GM21723 (cell line): ENCODE data around the gene FILIP1L.

Experiments
- ATAC-seq: cut with Tn5 transposase; IDR thresholded peaks from one replicate; pipeline ENCODE4 v1.9.1; 2021; ENCODE audit warnings: mild to moderate bottlenecking, moderate library complexity; ENCODE audit not compliant: unreplicated experiment

FILIP1L gene

DNA sequence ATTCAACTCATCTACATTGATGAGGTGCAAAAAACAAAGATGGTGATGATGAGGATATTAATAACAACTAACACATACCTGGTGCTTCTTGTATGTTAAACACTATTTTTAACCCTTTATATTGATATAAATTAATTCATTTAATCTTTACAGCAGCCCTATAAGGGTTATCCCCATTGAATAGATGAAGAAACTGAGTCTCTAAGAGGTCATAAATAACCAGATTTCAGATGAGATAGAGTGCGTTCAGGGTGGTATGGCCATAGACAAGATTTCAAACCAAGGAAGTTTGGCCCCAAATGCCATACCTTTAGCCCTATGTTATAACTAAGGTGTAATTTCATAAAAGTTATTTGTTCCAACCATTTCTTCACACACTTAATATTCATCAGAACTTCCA, 214.1 kb downstream of the FILIP1L start:
- ATAC-seq: no peak

GRCh38 chr3:99899603-99900002, 214.7 kb downstream of the FILIP1L start:
- ATAC-seq: no peak

- ATAC-seq: no peak
Observed at GRCh38 chr3:99896482-99896881, 217.8 kb downstream of the FILIP1L start.

DNA sequence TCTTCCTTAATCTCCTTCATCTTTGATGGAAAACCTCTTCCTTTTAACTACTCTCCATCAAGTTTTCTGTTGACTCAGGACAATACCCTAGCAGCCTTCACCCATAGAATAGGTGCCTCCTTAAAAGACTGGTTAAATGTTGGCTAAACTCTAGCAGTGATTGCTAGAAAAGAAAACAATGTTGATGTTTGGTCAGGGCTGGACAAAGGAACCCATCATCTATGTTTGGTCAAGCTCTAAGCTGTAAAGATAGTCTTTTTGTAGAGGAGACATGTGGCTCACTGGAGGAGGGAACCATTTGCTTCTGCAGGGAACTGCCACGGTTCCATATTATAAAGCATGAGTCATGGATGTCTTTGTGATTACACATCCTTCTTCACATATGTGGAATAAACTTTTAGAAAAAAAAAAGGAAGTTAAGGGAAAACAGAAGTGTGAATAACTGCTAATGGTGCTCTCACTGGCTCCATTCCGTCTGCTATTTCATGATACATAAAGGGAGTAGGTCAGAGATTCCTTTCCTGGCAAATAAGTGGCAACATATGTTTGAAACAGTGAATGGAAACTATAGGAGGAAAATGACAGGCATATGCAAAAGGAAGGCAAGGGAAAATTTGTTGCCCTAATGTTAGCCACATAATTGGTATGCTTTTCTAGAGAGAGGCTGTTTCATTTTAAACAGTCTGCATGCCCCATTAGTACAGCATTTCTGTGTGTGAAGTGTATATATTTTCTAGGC, 218.4 kb downstream of the FILIP1L start:
- ATAC-seq: no peak

DNA sequence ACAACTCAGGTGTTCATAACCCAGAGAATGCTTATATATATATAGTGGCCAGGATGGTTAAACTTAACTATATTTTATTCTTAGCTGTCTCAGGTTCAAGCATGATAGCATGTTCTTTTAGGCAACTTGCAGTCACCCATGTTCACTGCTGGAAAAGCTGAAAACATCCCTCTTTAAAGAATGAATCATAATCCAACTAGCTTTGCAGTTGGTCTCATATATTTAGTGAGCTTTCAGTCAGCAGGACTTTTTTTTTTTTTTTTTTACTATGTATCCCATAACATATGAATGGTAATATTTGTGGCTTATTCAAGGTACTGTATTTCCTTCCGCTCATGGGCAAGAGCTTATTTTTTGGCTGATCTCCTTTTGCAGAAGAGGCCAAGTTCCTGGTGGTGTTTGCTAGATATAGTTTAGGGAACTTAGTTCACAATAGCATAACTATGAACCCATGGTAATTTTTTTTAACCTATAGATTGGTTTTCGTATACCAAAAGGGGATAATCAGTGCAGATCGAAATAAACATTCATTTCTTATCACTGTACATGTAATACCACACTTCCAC, 219.1 kb downstream of the FILIP1L start:
- no peak for ATAC-seq

- no peak for ATAC-seq
Observed at GRCh38 chr3:99892332-99892731, 222.0 kb downstream of the FILIP1L start.

GRCh38 chr3:99891610-99892285, 222.6 kb downstream of the FILIP1L start:
- ATAC-seq: no peak

GRCh38 chr3:99885851-99886250, 228.4 kb downstream of the FILIP1L start:
- ATAC-seq: no peak

DNA sequence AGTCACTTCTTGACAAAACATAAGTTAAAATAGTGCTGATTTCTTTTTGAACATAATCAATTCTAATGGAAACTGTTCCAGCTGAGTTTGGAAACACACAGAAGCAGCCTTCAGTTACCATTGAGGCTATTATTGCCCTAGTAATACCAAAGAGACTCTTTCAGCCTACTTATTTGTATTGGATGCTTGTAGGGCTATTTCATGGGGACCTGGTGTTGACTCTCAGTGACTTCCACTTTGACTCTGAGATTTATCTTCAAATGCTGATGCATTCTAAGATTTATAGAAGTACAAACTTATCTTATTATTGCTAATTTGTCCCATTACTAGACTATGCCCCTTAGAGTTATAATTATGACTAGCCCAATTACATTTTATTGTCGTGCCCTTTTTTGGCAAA, 229.2 kb downstream of the FILIP1L start:
- ATAC-seq: no peak

GRCh38 chr3:99884484-99884883, 229.8 kb downstream of the FILIP1L start:
- ATAC-seq: no peak

- no peak for ATAC-seq
Observed at GRCh38 chr3:99883693-99884092, 230.6 kb downstream of the FILIP1L start.

GRCh38 chr3:99883138-99883461, 231.2 kb downstream of the FILIP1L start:
- no peak for ATAC-seq

GRCh38 chr3:99882436-99883137, 231.7 kb downstream of the FILIP1L start:
- no peak for ATAC-seq

GRCh38 chr3:99881121-99881524, 233.2 kb downstream of the FILIP1L start:
- ATAC-seq: no peak

DNA sequence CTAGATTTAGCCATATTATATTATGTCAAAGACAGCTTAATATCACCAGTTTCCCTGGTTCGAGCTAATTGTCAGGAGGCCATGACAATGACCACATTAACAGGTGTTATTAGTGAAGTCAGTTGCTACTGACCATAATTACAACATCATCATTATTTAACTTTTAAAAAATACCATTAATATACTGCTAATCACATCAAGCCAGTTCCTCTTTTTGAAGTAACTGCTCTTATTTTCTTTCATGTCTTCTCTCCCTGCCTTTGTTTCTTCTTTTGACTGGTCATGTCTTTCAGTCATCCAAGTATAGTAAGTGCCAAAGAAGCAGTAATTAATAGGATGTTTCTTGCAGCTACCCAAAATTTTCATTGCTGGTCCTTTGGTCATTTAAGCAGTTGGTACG, 235.0 kb downstream of the FILIP1L start:
- ATAC-seq: no peak

DNA sequence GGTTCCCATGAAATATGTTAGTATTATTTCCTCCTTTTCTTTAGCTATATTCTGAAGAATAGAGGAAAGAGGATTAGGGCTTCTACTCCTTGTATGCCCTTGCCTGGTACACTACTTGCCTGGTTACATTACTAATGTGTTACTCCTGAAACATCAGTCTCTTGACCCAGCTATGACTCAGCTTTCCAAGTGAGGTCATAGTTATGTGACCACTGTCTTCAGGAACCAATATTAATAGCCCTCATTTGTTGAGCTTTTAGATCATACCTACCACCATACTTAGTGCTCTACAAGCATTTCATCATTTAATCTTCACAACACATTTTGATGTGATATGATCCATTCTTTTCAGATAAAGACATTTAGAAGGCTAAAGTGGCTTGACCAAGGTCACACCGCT, 236.3 kb downstream of the FILIP1L start:
- ATAC-seq: peak; percentile 47

DNA sequence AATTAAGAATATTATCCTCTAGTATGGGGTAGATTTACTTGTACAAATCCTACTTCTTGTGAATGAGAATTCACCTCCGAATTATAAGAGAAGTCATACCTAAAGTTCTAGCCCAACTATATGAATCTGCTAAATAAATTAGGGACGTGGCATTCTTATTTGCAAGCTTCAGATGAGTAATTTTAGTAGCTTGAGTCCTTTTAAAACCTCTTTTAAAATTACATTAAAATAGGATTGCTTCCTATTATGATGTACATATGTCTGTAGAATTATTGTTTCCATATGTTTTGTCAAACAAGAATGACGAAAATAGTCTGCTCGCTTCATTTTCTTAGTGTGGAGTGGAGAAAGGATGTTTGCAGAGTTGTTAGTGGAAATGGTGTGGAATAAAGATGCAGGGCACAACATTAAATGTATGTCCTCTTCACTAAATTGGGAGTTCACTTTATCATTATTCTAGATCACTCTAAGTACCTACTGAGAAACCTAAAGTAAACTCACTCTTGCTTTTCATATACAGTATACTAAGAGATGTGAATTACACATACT, 237.2 kb downstream of the FILIP1L start:
- no peak for ATAC-seq

DNA sequence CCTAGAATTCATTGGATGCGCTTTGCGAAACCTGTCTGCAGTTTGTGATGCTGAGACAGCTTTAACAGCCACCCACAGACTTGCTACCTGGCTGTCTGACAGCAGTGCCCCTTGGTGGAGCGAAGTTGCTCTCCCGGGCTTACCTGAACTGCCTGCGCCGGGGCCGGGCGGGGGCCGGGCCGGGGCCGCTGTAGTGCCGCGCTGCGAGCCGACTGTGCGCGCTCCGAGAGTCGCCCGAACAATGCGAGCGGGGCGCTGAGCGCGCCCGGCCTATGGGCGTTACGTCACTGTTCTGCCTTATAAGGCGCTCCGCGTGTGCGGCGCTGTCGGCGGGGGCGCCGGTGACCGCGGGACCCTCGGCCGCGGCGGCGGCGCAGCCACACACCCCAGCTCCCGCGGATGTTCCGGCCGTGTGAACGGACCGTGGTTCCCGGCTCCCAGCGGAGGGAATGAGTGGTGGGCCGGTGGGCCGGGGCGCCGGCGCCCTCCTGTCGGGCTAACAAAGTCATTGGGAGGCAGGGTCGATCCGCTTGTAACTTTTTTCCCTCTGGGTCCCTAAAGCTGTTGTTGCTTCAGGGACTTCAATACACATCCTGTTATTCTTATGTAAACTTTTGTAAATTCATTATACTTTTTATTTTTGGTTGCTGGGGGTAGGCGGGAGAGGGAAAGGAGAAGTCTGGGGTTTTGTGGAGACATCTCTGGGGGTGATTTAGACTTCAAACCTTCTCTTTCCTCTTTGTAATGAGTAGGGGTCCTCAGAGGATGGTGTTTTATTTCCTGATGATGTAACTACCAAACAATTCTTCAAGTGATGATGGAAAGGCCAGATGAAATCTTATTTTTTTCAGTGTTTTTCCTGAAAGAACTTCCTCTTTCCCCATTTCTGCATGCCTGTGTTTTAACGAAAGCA, 238.1 kb downstream of the FILIP1L start:
- peak; percentile 87 for ATAC-seq

DNA sequence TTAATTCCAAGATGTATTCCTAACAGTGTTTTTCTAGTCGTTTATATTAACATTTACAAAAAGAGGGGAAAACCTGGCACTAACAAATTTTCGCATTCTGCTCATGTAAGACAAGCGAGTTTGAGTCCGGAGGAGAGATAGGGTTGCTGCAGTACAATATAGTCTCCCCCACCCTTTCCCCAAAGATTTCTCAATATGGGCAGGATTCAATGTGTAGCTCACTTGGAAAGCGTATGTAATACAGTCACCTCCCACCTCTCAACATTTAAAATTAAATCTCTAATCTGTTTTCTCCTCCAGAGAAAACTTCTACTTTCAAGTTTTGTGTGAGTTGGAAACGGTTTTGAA, 238.7 kb downstream of the FILIP1L start:
- peak; percentile 27 for ATAC-seq

GRCh38 chr3:99874237-99875002, 239.9 kb downstream of the FILIP1L start:
- no peak for ATAC-seq
